Left ventricle myocardium inferior (tissue), 1 donor: ENCODE measurements around the gene RPS26. TPM values are rescaled to one million over a fixed set of nuclear protein-coding genes. Genes with fewer than 3 reads are reported as not detected.

Source experiments
- DNase-seq: peaks from one replicate; pipeline ENCODE4 v3.0.0-alpha.2; 2020
- H3K27ac ChIP-seq: fragments of 200-600 bp; replicated peaks from 2 replicates; pipeline ENCODE4 v1.8.0; 2021
- H3K27me3 ChIP-seq: fragments of 200-600 bp; 2 replicates; pipeline ENCODE4 v1.8.0; 2021; ENCODE audit warnings: low read depth
- H3K36me3 ChIP-seq: fragments of 200-600 bp; 2 replicates; pipeline ENCODE4 v1.8.0; 2021
- H3K4me1 ChIP-seq: fragments of 200-600 bp; 2 replicates; pipeline ENCODE4 v1.8.0; 2021
- H3K4me3 ChIP-seq: fragments of 200-600 bp; 2 replicates; pipeline ENCODE4 v1.8.0; 2021; ENCODE audit warnings: mild to moderate bottlenecking, moderate library complexity
- H3K9me3 ChIP-seq: fragments of 200-600 bp; replicated peaks from 2 replicates; pipeline ENCODE4 v1.8.0; 2021
- CTCF ChIP-seq: fragments of 200-600 bp; IDR thresholded peaks from 2 replicates; pipeline ENCODE4 v1.8.0; 2021; ENCODE audit warnings: antibody characterized with exemption, mild to moderate bottlenecking, borderline replicate concordance
- intact Hi-C: fragments of 100-400 bp; cut with micrococcal nuclease; formaldehyde crosslinking; loops from one replicate; pipeline ENCODE4 v1.11.0; 2022
- long read RNA-seq: library from polyadenylated mRNA; unstranded; transcript quantifications from one replicate; pipeline ENCODE4 v2.0.0, GENCODE V29; 2021
- total RNA-seq: library from RNA; stranded (reverse); fragmentation: NEBNext Ultra II Directional; extraction: Animal tissue kit (Norgen Biotek cat#: 25700); gene quantifications from one replicate; pipeline ENCODE4 v1.2.1, GENCODE V29; 2021
- donor health status: DM: no; HTN: yes; CAD: no; lungs with severe emphysema.

Gene RPS26
- 48.7 TPM for total RNA-seq
- long read RNA-seq, transcript RPS26-204 (4 exons, 1,140 nt), result major isoform, 8 of 10 reads
- long read RNA-seq, partial matches to known transcripts, result 1 of 10 reads
- long read RNA-seq, other reads (novel, unspliced or antisense), result 0 of 10 reads

GRCh38 chr12:56041552-56042429 is at the start of gene RPS26:
Gene RPS26 (plus strand): TSS chr12:56041918. CDS start chr12:56042167, 249 bp downstream.
- TF ChIP-seq CTCF, result peak; percentile 49
- H3K4me1 ChIP-seq, result peaks cover 30% of the 10 kb centered on the region
- no peaks in the 10 kb centered on the region for H3K9me3 ChIP-seq
- peak within 1 kb of the TSS; percentile 91 for H3K27ac ChIP-seq
- peaks cover 41% of the 10 kb centered on the region for H3K36me3 ChIP-seq
- intact Hi-C loops, result no loop called here
- peak within 1 kb of the TSS; percentile 87 for H3K4me3 ChIP-seq
- H3K27me3 ChIP-seq, result no peaks in the 10 kb centered on the region
- peak; percentile 94 for DNase-seq

GRCh38 chr12:55993230-55993853 is 48.4 kb upstream of the RPS26 start:
- peaks cover 69% of the 10 kb centered on the region for H3K36me3 ChIP-seq
- no peak for TF ChIP-seq CTCF
- peaks cover 11% of the 10 kb centered on the region for H3K4me1 ChIP-seq
- no peaks in the 10 kb centered on the region for H3K9me3 ChIP-seq
- no peaks in the 10 kb centered on the region for H3K27me3 ChIP-seq
- H3K4me3 ChIP-seq, result no peak overlapping the region
- intact Hi-C loops, result no loop called here
- H3K27ac ChIP-seq, result peak overlapping the region; percentile 3
- DNase-seq, result no peak

- no peak overlapping the region for H3K4me3 ChIP-seq
- H3K27me3 ChIP-seq, result no peaks in the 10 kb centered on the region
- H3K36me3 ChIP-seq, result peaks cover 57% of the 10 kb centered on the region
- peaks cover 15% of the 10 kb centered on the region for H3K4me1 ChIP-seq
- no peak for DNase-seq
- TF ChIP-seq CTCF, result no peak
- no peaks in the 10 kb centered on the region for H3K9me3 ChIP-seq
- intact Hi-C loops, result no loop called here
- H3K27ac ChIP-seq, result no peak overlapping the region
These were observed 46.4 kb upstream of the RPS26 start for GRCh38 chr12:55995366-55995765.

GRCh38 chr12:55996201-55996714 is 45.5 kb upstream of the RPS26 start:
- intact Hi-C loops, result no loop called here
- DNase-seq, result no peak
- TF ChIP-seq CTCF, result peak; percentile 86
- Histone ChIP-seq H3K4me3 (peak overlapping the region; percentile 78), H3K9me3 (no peaks in the 10 kb centered on the region), H3K4me1 (peaks cover 15% of the 10 kb centered on the region), H3K27me3 (no peaks in the 10 kb centered on the region), H3K36me3 (peaks cover 51% of the 10 kb centered on the region), H3K27ac (peak overlapping the region; percentile 89)

- H3K4me3 ChIP-seq, result peak within 1 kb of the TSS; percentile 78
- peaks cover 15% of the 10 kb centered on the region for H3K4me1 ChIP-seq
- TF ChIP-seq CTCF, result no peak
- H3K27ac ChIP-seq, result peak within 1 kb of the TSS; percentile 89
- intact Hi-C loops, result no loop called here
- peak; percentile 97 for DNase-seq
- no peaks in the 10 kb centered on the region for H3K9me3 ChIP-seq
- H3K27me3 ChIP-seq, result no peaks in the 10 kb centered on the region
- H3K36me3 ChIP-seq, result peaks cover 44% of the 10 kb centered on the region
These were observed 44.8 kb upstream of the RPS26 start, which contains the start of gene SUOX for GRCh38 chr12:55996715-55997534. Gene SUOX (plus strand): TSS chr12:55997276. CDS start chr12:56002222, 4,946 bp downstream.
